Fibroblast of lung (primary cell): ENCODE measurements around the gene NHSL1.

ENCODE experiments used
- CTCF ChIP-seq, 2 donors: IDR thresholded peaks in 1 of 2; conservative IDR thresholded peaks in 1 of 2; 1 replicate in 1 of 2; 2 replicates in 1 of 2; pipeline ENCODE4 v1.5.1; 2011 to 2012; ENCODE audit warnings: low read length in 2 of 2, control low read depth in 1 of 2, inconsistent platforms in 1 of 2, low read depth in 1 of 2, mild to moderate bottlenecking in 1 of 2
- EZH2 ChIP-seq: IDR thresholded peaks from 2 replicates; pipeline ENCODE4 v1.5.1; 2012; ENCODE audit warnings: low read length, control low read depth, mild to moderate bottlenecking; ENCODE audit errors: missing control alignments

GRCh38 chr6:138464085-138464484 lies 35.2 kb downstream of the NHSL1 start:
- TF ChIP-seq CTCF (conservative IDR thresholded peaks at IDR 0.05 in 1 of 2, IDR thresholded peaks at IDR 0.05 in 1 of 2; ENCODE audit: low read depth in 1 of 2, low read length in 2 of 2) (no peak), EZH2 (no peak)
